ENCODE data around the gene SUFU.

The SUFU gene

DNA sequence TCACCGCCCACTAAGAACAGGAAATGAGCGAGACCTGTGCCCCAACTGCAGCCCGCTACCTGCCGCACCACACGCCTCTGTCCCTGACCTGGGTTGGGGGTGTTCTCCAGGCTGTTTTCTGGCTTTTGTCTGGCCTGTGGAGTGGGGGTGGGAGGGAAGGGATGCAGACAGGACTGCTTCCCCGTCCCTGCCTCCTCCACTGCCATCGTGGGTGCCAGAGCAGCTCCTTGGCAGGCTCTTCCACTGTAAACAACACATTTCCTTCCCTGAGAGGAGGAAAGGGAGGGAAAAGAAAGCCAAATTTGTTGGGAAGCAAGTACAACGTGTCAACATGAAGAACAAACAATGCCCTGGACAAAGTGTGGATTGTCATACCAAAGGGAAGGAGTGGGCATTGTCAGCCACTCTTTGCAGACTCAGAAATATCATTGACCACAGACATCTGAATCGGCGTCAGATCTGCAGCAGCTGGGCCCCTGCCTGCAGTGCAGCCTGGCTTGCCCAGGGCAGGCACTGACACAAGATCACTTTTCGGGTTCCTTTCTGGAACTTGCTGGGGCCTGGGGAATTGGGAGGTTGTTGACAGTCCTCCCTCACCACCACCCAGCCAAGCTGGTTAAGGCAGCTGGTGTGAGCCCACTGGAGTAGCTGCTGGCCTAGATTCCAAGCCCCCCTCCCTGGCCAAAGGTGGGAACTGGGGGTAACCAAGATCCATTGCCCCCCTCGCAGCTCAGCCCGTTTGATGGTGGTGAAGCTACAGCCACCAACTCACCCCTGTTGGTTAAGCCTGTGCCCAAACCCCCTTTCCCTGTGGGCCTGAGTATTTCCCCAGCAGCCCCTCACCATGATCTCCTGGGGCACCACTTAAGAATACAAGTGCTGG is 117.9 kb downstream of the SUFU start:
- DNase-seq = no peak

DNA sequence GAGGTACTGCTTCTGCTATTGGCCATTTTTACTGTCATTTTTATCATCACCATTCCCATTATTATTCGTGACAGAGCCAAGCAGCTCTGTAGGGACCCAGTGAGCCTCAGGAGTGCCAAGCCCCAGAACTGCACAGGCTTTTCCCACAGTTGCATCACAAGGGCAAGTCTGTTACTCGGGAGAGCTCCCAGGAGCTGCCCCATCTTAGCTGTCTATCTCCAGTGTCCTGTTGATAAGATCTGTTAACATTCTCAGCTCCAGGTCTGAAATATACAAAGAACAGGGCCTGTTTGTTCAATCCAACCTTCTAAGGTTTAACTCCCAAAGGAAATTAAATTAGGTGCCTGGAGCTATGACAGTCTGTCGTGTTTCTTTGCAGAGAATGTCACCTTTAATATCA is 120.3 kb downstream of the SUFU start:
- no peak for DNase-seq

DNA sequence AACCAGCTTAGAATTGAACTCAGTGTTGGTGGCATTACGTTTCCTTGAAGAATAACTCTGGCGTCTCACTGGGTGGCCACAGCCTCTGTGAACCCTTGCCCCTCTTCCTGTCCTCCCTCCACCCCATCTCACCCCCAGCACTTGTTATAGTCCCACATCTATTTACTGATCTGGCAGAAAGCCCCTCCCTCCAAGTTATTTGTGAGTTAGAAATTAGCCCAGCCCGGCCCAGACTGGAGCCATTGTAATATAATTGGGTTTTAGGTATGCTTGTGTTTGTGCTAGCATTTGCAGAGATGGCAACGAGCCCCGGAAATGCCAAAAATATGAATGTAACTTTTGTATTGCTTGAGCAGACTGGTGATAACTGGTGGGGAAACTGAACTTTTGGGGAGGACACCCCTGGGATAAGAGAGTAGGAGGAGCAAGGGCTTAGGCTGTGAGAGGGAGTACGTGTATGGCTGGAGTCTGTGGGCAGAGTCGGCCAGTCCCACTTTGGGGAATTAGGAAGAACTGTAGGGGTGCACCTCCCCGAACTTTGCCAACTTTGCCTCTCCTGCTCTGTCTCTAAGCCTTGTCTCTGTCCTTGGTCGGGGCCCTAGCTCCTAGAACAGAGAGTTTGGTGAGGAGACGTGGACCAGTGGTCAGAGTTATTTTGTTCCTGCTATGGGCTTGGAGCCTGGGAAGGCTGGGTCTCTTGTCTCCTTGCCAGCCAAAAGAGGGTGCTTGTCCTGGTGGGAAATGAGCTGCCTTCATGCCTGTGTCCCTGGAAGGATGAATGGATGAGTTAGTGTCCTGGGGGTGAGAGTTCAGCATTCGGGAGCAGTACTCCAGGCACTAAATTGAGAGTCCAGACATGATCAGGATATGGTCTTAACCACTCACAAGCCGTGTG is 121.2 kb downstream of the SUFU start:
- DNase-seq = no peak

DNA sequence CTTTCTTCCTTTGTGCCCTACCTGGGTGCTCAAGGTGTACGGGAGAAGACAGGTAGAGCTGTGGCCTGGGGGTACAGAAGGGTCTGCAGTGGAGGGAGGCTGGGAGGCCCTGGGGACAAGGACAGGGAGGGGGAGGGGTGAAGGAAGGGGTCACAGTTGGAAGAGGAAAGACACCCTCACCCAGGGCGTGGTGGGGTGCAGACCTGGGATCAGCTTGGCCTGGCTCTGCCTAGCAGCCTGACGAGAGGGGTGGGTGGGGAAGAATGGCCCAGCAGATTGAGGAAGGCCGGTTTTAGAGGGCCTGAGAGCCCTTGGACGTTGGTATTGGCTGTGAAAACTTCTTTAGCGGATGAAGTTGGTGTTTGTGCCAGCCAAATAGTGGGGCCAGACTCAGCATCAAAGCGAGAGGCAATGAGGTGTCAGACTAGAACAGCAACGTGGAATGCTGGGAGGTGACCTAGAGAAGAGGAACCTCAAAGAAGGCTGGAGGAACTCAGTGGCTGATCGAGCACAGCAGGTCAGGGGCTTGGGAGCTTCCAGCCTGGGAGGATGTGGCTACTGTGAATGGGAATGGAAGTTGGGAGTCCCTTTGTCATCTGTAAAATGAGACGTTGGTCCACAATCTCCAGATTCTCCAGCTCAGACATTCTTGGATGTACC is 122.4 kb downstream of the SUFU start:
- no peak for DNase-seq

DNA sequence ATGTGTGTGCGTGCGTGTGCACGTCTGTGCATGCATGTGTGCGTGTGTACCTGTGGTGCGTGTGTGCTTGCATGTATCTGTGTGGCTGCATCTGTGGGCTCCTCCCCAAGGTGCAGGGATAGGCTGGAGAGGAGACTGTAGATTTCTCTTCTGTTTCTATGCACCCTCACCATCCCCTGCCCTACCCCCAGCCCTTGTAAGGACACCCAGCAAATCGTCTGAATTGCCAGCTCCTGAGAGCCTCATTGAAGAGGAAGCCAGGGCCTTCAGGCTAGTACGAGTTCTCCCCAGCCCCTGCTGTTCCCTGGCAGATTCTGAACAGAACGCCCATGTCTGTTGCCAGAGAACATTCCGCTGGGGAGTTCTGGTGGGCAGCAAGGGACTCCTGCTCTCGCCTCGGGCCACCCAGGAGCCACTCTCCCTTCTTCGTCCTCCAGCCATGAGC is 123.5 kb downstream of the SUFU start:
- DNase-seq = no peak

DNA sequence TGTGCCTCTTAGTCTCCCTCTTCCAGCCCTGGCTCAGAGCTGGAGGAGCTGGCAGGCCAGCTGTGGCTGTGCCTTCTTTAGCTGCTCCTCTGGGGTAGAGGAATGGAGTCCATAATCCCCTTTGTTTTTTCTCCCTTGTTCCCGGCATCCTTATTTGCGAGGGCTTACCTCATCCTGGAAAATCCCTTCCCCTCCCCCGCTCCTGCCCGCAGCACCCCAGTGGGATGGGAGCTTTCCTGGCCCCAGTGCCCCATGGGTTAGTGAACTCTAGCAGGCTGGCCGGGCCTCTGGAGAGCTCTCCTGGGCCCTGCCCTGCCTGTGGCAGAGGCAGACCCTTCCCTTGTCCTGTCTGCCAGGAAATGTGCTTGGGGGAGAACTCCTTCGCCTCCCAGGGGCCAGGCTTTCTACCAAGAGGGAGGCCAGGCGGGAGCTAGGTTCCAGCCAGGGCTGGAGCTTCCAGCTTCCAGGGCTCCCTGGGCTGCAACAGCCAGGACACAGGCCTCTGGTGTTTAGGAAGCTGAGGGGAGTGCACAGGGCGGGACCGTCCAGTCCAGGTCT is 124.0 kb downstream of the SUFU start:
- DNase-seq = no peak

GRCh38 chr10:102628451-102628911 is 124.7 kb downstream of the SUFU start:
- no peak for DNase-seq

DNA sequence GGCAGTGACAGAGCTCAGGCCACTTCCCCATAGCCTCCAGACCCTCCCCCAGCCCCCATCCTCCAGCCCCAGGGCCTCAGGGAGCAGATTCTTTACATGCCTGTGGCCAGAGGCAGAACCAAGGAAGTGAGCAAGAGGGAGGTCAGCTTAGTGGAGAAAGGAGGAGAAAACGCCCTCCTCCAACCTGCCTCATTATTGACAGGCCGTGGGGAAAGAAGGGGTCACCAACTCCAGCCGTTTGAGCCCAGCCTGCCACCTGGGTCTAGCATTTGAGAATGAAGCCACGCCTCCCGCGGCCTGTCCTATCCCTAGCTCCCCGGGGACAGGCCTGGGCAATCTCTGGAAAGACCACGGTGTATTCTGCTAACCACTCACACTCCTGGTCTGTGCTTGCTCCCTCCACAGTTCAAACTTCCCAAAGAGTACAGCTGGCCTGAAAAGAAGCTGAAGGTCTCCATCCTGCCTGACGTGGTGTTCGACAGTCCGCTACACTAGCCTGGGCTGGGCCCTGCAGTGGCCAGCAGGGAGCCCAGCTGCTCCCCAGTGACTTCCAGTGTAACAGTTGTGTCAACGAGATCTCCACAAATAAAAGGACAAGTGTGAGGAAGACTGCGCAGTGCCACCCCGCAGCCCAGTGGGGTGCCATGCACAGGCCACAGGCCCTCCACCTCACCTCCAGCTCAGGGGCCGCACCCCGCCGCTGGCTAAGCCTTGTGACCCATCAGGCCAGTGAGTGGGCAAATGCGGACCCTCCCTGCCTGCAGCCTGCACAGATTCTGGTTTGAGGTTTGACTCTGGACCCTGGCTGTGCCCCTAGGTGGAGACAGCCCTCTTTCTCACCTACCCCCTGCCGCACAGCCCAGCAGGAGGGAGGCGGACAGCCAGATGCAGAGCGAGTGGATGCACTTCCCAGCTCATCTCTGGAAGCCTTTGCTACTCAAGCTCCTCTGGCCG is 126.2 kb downstream of the SUFU start:
- DNase-seq = no peak

GRCh38 chr10:102630663-102631062 is 126.9 kb downstream of the SUFU start:
- DNase-seq = no peak

DNA sequence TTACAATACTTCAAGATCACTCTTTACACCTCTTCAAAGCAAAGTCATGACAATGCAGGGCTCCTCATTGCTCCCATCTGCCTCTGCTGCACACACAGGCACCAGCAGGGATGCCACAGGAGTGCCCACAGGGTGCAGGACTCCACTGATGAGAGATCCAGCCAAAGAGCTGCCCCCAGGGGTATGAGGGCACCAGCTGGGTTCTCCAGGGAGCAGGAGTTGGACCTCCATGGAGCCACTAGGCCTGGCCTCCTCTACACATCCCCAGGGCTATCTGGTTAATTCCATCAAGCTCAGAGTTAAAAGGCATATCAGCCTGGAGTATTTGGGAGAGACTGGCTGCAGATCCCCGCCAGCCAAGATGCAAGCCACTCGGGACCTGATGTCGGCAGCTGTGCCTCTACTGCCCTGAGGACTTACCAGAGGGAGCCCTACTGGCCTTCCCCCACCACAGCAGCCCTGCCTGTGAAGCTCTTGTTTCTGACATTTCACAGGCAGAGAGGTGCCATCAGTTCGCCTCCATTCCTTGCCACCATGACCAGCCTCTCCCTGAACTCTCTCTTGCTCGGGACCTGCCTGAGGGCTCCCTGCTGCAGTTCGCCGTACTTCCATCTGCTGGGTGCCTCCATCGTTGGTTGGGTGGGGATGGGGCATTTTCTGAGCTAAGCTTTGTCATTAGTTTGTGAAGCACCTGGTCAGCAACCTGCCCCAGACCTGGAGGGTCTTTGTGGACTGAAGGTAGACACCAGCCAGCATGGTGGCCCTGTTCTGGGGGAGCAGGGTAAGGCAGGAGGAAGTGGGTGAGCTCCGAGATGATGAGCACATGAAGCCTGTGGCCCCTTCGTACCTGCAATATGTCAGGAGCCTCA is 128.0 kb downstream of the SUFU start:
- DNase-seq = no peak

DNA sequence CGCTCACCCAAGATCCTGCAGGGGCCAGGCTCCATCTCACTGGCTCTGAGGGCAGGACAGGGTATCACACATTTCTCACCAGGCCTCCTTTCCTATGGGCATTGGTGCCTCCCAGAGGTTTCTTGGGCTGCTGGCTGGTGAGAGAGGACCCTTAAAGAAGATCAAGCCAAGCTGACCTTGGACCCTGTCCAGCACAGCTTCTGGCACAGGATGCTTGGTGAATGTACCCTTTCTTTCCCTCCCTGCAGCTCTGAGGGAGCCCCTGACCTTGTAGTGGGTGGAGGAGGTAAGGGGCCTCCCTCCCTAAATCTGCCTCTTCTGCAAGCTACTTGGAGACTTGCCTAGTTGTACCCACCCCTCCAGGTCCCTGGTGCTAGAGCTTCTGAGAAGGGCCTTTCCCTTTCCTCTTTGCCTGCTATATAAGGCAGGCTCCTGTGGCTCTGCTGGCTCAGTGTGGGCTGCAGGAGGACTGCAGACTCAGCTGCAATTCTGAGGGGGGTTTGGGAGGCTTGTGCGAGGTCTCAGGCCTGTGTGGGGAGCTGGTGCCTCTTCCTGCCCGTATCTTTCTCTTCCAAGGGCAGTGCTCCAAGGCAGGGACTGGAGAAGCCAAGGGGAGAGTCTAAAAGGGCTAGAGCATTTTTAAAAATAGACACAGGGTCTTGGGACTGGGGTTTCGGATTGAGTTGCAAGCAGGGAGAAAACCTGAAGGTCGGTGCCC is 128.8 kb downstream of the SUFU start:
- DNase-seq = no peak

- no peak for DNase-seq
Measured at GRCh38 chr10:102633287-102633686, 129.5 kb downstream of the SUFU start.

DNA sequence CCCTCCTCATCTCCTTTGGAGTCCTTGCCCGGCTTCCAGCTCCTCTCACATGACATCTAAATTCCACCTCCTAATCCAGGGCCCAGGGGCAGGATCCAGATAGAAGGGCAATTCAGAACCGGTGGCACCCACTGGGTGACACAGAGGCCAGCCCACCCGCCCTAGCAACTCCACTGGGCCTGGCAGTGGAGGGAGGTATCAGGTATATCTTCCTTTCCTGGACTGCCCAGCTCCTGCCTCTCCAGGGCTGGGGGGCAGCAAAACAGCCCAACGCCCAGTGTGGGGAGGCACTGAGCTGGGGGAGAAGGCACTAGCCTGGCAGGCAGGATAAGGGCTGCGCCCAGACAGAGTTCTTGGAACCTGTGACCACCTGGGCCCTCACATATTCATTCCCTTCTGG is 130.1 kb downstream of the SUFU start:
- no peak for DNase-seq

DNA sequence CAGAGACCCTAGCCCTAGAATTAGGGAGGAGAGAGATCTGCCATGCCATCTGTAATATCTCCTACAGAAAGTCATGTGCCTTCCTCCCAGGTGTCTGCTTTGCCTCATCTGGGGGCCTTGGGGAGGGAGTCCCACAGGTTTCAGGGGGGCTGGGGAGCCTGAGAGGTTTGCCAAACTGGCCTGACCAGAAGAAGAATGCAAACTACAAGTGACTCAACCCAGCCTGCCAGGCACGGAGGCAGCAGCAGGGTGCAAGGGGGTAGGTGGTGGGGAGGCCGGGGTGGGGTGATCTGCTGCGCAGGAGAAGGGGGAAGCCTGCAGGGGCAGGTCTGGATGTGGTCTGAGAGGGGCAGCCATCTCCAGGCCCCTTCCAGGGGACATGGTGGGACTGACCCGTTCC is 130.9 kb downstream of the SUFU start:
- DNase-seq = no peak

- DNase-seq = no peak
Measured at GRCh38 chr10:102635377-102635776, 131.6 kb downstream of the SUFU start.

DNA sequence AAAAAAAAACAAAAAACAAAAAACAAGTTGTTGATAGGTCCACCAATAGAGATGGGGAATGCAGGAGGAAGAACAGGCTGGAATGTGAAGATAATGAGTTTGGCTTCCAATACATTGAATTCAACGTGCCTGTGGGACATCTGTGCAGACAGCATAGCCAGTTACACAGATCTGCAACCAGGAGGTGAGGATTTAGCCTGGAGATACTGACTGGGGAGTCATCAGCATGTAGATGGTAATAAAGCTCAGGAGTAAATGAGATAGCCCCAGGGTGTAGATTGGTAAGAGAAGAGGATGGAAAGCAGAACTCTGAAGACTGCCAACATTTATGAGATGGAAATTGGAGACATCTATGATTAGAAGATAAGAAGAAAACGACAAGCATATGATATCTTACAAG is 135.8 kb downstream of the SUFU start:
- DNase-seq = no peak

DNA sequence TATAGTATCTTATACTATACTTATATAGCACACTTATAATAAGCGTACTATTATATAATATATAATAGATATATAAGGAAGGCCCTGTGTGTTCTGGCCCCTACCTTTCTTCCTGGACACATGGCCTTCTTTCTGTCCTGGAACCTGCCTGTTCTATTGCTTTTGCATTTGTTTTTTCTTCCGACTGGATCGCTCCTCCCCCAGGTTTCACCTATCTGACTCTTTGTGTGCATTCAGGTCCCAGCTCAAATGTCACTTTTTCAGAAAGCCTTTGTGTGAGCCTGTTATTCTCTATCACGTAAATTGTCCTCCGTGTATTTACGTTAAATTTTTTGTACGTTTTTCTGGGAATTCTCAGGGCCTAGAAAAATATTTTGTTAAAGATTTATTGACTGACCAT is 137.6 kb downstream of the SUFU start:
- DNase-seq = no peak

GRCh38 chr10:102641880-102642735 is 138.3 kb downstream of the SUFU start:
- DNase-seq = peak; percentile 69

DNA sequence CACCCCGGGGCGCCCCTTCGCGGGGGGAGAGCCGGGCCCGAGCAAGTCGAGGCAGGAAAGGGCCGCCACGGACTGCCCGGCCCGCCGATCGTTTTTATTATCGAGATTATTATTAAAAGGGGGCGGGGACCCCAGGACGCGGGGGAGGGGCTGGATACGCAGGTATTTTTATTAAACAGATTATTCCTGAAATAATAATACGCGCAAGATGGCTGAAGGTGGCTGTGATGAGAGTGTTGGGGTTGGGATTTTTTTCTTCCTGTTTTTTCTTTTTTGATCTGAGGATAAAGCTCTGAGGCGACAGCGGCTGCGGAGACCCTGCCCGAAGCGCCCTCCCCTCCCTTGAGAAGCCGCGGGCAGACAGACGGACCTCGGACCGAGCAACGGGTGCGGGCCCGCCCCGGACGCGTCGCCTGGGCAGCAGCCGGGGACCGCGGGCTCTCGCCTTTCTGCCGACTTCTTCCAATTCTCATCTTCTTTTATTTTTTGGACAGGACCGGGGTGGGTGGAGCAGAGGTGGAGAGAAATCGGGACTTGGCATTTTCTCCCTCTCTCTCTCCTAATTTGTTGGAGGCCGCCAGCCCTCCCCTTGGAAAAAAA is 139.1 kb downstream of the SUFU start:
- no peak for DNase-seq
